ENCODE data around the gene CEP128.

Gene CEP128

GRCh38 chr14:80554139-80554538 is 387.4 kb downstream of the CEP128 start:
- no peak overlapping the region for H3K9ac ChIP-seq (ENCODE audit: low read length)
- no peak overlapping the region for H3K4me3 ChIP-seq (ENCODE audit: low read depth, low read length)
- no peaks in the 10 kb centered on the region for H3K9me3 ChIP-seq (ENCODE audit: control insufficient read depth, insufficient read depth, low read depth, low read length)
- H3K36me3 ChIP-seq (ENCODE audit: control insufficient read depth, insufficient read depth, low read length) = no peaks in the 10 kb centered on the region
- H3K27me3 ChIP-seq (ENCODE audit: control insufficient read depth, insufficient read depth, low read length) = no peaks in the 10 kb centered on the region
- H3K27ac ChIP-seq (ENCODE audit: low read depth, low read length) = no peak overlapping the region
- no peaks in the 10 kb centered on the region for H3K4me1 ChIP-seq (ENCODE audit: control insufficient read depth, insufficient read depth, low read length)

GRCh38 chr14:80549141-80549540 is 392.4 kb downstream of the CEP128 start:
- Histone ChIP-seq H3K4me1 (ENCODE audit: control insufficient read depth, insufficient read depth, low read length) (no peaks in the 10 kb centered on the region), H3K27ac (ENCODE audit: low read depth, low read length) (no peak overlapping the region), H3K27me3 (ENCODE audit: control insufficient read depth, insufficient read depth, low read length) (no peaks in the 10 kb centered on the region), H3K9ac (ENCODE audit: low read length) (no peak overlapping the region), H3K4me3 (ENCODE audit: low read depth, low read length) (no peak overlapping the region), H3K36me3 (ENCODE audit: control insufficient read depth, insufficient read depth, low read length) (no peaks in the 10 kb centered on the region), H3K9me3 (ENCODE audit: control insufficient read depth, insufficient read depth, low read depth, low read length) (no peaks in the 10 kb centered on the region)

- Histone ChIP-seq H3K4me3 (ENCODE audit: low read depth, low read length) (no peak overlapping the region), H3K27ac (ENCODE audit: low read depth, low read length) (no peak overlapping the region), H3K27me3 (ENCODE audit: control insufficient read depth, insufficient read depth, low read length) (no peaks in the 10 kb centered on the region), H3K36me3 (ENCODE audit: control insufficient read depth, insufficient read depth, low read length) (no peaks in the 10 kb centered on the region), H3K4me1 (ENCODE audit: control insufficient read depth, insufficient read depth, low read length) (no peaks in the 10 kb centered on the region), H3K9ac (ENCODE audit: low read length) (no peak overlapping the region), H3K9me3 (ENCODE audit: control insufficient read depth, insufficient read depth, low read depth, low read length) (no peaks in the 10 kb centered on the region)
Observed at GRCh38 chr14:80545935-80546854, 395.3 kb downstream of the CEP128 start.

- Histone ChIP-seq H3K4me3 (ENCODE audit: low read depth, low read length) (no peak overlapping the region), H3K4me1 (ENCODE audit: control insufficient read depth, insufficient read depth, low read length) (no peaks in the 10 kb centered on the region), H3K9me3 (ENCODE audit: control insufficient read depth, insufficient read depth, low read depth, low read length) (peaks cover 4% of the 10 kb centered on the region; the same call in 1 of the 2 replicates), H3K27ac (ENCODE audit: low read depth, low read length) (no peak overlapping the region), H3K9ac (ENCODE audit: low read length) (no peak overlapping the region), H3K27me3 (ENCODE audit: control insufficient read depth, insufficient read depth, low read length) (no peaks in the 10 kb centered on the region), H3K36me3 (ENCODE audit: control insufficient read depth, insufficient read depth, low read length) (no peaks in the 10 kb centered on the region)
Observed at GRCh38 chr14:80544366-80544765, 397.2 kb downstream of the CEP128 start.

GRCh38 chr14:80543211-80543610 is 398.3 kb downstream of the CEP128 start:
- Histone ChIP-seq H3K27me3 (ENCODE audit: control insufficient read depth, insufficient read depth, low read length) (no peaks in the 10 kb centered on the region), H3K9ac (ENCODE audit: low read length) (no peak overlapping the region), H3K4me1 (ENCODE audit: control insufficient read depth, insufficient read depth, low read length) (no peaks in the 10 kb centered on the region), H3K9me3 (ENCODE audit: control insufficient read depth, insufficient read depth, low read depth, low read length) (peaks cover 4% of the 10 kb centered on the region; the same call in 1 of the 2 replicates), H3K27ac (ENCODE audit: low read depth, low read length) (no peak overlapping the region), H3K4me3 (ENCODE audit: low read depth, low read length) (no peak overlapping the region), H3K36me3 (ENCODE audit: control insufficient read depth, insufficient read depth, low read length) (no peaks in the 10 kb centered on the region)

- no peaks in the 10 kb centered on the region for H3K27me3 ChIP-seq (ENCODE audit: control insufficient read depth, insufficient read depth, low read length)
- no peak overlapping the region for H3K9ac ChIP-seq (ENCODE audit: low read length)
- H3K27ac ChIP-seq (ENCODE audit: low read depth, low read length) = no peak overlapping the region
- no peaks in the 10 kb centered on the region for H3K4me1 ChIP-seq (ENCODE audit: control insufficient read depth, insufficient read depth, low read length)
- H3K36me3 ChIP-seq (ENCODE audit: control insufficient read depth, insufficient read depth, low read length) = no peaks in the 10 kb centered on the region
- peaks cover 4% of the 10 kb centered on the region; the same call in 1 of the 2 replicates for H3K9me3 ChIP-seq (ENCODE audit: control insufficient read depth, insufficient read depth, low read depth, low read length)
- no peak overlapping the region for H3K4me3 ChIP-seq (ENCODE audit: low read depth, low read length)
Observed at GRCh38 chr14:80538633-80539375, 402.7 kb downstream of the CEP128 start.

GRCh38 chr14:80537626-80538025 is 403.9 kb downstream of the CEP128 start:
- H3K27ac ChIP-seq (ENCODE audit: low read depth, low read length) = no peak overlapping the region
- peaks cover 4% of the 10 kb centered on the region; the same call in 1 of the 2 replicates for H3K9me3 ChIP-seq (ENCODE audit: control insufficient read depth, insufficient read depth, low read depth, low read length)
- no peaks in the 10 kb centered on the region for H3K36me3 ChIP-seq (ENCODE audit: control insufficient read depth, insufficient read depth, low read length)

GRCh38 chr14:80536456-80536855 is 405.1 kb downstream of the CEP128 start:
- Histone ChIP-seq H3K4me1 (ENCODE audit: control insufficient read depth, insufficient read depth, low read length) (no peaks in the 10 kb centered on the region), H3K27ac (ENCODE audit: low read depth, low read length) (no peak overlapping the region), H3K9me3 (ENCODE audit: control insufficient read depth, insufficient read depth, low read depth, low read length) (peaks cover 4% of the 10 kb centered on the region; the same call in 1 of the 2 replicates), H3K9ac (ENCODE audit: low read length) (no peak overlapping the region), H3K27me3 (ENCODE audit: control insufficient read depth, insufficient read depth, low read length) (no peaks in the 10 kb centered on the region), H3K4me3 (ENCODE audit: low read depth, low read length) (no peak overlapping the region), H3K36me3 (ENCODE audit: control insufficient read depth, insufficient read depth, low read length) (no peaks in the 10 kb centered on the region)

More at GRCh38 chr14:80537626-80538025, 403.9 kb downstream of the CEP128 start:
- Histone ChIP-seq H3K4me1 (ENCODE audit: control insufficient read depth, insufficient read depth, low read length) (no peaks in the 10 kb centered on the region), H3K4me3 (ENCODE audit: low read depth, low read length) (no peak overlapping the region), H3K9ac (ENCODE audit: low read length) (no peak overlapping the region), H3K27me3 (ENCODE audit: control insufficient read depth, insufficient read depth, low read length) (no peaks in the 10 kb centered on the region)

- Histone ChIP-seq H3K4me3 (ENCODE audit: low read depth, low read length) (no peak overlapping the region), H3K27ac (ENCODE audit: low read depth, low read length) (no peak overlapping the region), H3K27me3 (ENCODE audit: control insufficient read depth, insufficient read depth, low read length) (no peaks in the 10 kb centered on the region), H3K9me3 (ENCODE audit: control insufficient read depth, insufficient read depth, low read depth, low read length) (no peaks in the 10 kb centered on the region), H3K36me3 (ENCODE audit: control insufficient read depth, insufficient read depth, low read length) (no peaks in the 10 kb centered on the region), H3K4me1 (ENCODE audit: control insufficient read depth, insufficient read depth, low read length) (no peaks in the 10 kb centered on the region), H3K9ac (ENCODE audit: low read length) (no peak overlapping the region)
Observed at GRCh38 chr14:80535171-80535570, 406.4 kb downstream of the CEP128 start.

GRCh38 chr14:80523518-80524117 is 417.9 kb downstream of the CEP128 start:
- H3K4me1 ChIP-seq (ENCODE audit: control insufficient read depth, insufficient read depth, low read length) = no peaks in the 10 kb centered on the region
- no peak overlapping the region for H3K9ac ChIP-seq (ENCODE audit: low read length)
- H3K4me3 ChIP-seq (ENCODE audit: low read depth, low read length) = no peak overlapping the region
- H3K9me3 ChIP-seq (ENCODE audit: control insufficient read depth, insufficient read depth, low read depth, low read length) = no peaks in the 10 kb centered on the region
- H3K36me3 ChIP-seq (ENCODE audit: control insufficient read depth, insufficient read depth, low read length) = no peaks in the 10 kb centered on the region
- no peaks in the 10 kb centered on the region for H3K27me3 ChIP-seq (ENCODE audit: control insufficient read depth, insufficient read depth, low read length)
- H3K27ac ChIP-seq (ENCODE audit: low read depth, low read length) = no peak overlapping the region

- Histone ChIP-seq H3K9me3 (ENCODE audit: control insufficient read depth, insufficient read depth, low read depth, low read length) (no peaks in the 10 kb centered on the region), H3K9ac (ENCODE audit: low read length) (no peak overlapping the region), H3K36me3 (ENCODE audit: control insufficient read depth, insufficient read depth, low read length) (no peaks in the 10 kb centered on the region)
Observed at GRCh38 chr14:80522936-80523335, 418.6 kb downstream of the CEP128 start.

More at GRCh38 chr14:80522936-80523335, 418.6 kb downstream of the CEP128 start:
- Histone ChIP-seq H3K27ac (ENCODE audit: low read depth, low read length) (no peak overlapping the region), H3K4me3 (ENCODE audit: low read depth, low read length) (no peak overlapping the region), H3K4me1 (ENCODE audit: control insufficient read depth, insufficient read depth, low read length) (no peaks in the 10 kb centered on the region), H3K27me3 (ENCODE audit: control insufficient read depth, insufficient read depth, low read length) (no peaks in the 10 kb centered on the region)
